Chondrocyte (in vitro differentiated cells): Measurements from ENCODE around the gene OLR1. TPM values are rescaled to one million over a fixed set of nuclear protein-coding genes. Genes with fewer than 3 reads are reported as not detected.

Experiments
- DNase-seq: peaks from one replicate; pipeline ENCODE4 v3.0.0; 2021; ENCODE audit warnings: mixed read lengths, low spot score
- H3K27ac Mint-ChIP-seq: one replicate; pipeline ENCODE4 v1.8.0; 2021; ENCODE audit warnings: mild to moderate bottlenecking, moderate library complexity, mixed read lengths; ENCODE audit not compliant: unreplicated experiment
- H3K27me3 Mint-ChIP-seq: 2 replicates; pipeline ENCODE4 v1.8.0; 2021; ENCODE audit warnings: low read depth, mixed read lengths
- H3K36me3 Mint-ChIP-seq: 2 replicates; pipeline ENCODE4 v1.8.0; 2021; ENCODE audit warnings: low read depth, mixed read lengths
- H3K4me1 Mint-ChIP-seq: 2 replicates; pipeline ENCODE4 v1.8.0; 2021; ENCODE audit warnings: low read depth, mild to moderate bottlenecking, mixed read lengths
- H3K4me3 Mint-ChIP-seq: one replicate; pipeline ENCODE4 v1.8.0; 2021; ENCODE audit warnings: mild to moderate bottlenecking, moderate library complexity, mixed read lengths; ENCODE audit not compliant: unreplicated experiment
- H3K9me3 Mint-ChIP-seq: 2 replicates; pipeline ENCODE4 v1.8.0; 2021; ENCODE audit warnings: low read depth, mixed read lengths
- total RNA-seq: library from RNA; stranded (reverse); gene quantifications from 3 replicates; pipeline ENCODE4 v1.2.1, GENCODE V29; 2021
- TF ChIP-seq, protein P1 (sequence below): fragments of 200-600 bp; sonication (generic); IDR thresholded peaks from 2 replicates; pipeline ENCODE4 v1.5.0; 2021; ENCODE audit warnings: antibody characterized with exemption, mild to moderate bottlenecking, moderate library complexity

OLR1 gene
- total RNA-seq, 1 donor from 2014 or later, result not detected

DNA sequence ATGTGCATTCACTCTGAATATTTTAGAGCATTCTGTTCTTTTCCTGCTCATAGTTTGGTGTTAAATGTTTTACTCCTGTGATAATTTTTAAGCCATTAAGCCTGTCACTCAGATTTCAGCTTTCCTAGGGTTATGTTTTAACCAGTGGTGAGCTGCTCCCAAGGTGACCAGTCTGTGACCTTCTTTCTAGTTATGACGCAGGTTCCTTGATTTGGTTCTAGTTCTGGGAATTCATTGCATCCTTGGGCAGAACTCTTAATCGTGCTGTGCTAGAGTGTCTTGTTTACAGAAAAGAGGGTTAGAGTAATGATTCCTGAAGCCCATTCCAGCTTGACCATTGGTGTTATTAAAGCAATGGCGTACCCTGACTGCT, 42.9 kb upstream of the OLR1 start:
- Mint-ChIP-seq H3K4me3 (peak overlapping the region; percentile 97), H3K9me3 (no peaks in the 10 kb centered on the region), H3K27ac (peak overlapping the region; percentile 96), H3K27me3 (no peaks in the 10 kb centered on the region), H3K4me1 (peaks cover 25% of the 10 kb centered on the region), H3K36me3 (no peaks in the 10 kb centered on the region)
- TF ChIP-seq, protein P1, sequence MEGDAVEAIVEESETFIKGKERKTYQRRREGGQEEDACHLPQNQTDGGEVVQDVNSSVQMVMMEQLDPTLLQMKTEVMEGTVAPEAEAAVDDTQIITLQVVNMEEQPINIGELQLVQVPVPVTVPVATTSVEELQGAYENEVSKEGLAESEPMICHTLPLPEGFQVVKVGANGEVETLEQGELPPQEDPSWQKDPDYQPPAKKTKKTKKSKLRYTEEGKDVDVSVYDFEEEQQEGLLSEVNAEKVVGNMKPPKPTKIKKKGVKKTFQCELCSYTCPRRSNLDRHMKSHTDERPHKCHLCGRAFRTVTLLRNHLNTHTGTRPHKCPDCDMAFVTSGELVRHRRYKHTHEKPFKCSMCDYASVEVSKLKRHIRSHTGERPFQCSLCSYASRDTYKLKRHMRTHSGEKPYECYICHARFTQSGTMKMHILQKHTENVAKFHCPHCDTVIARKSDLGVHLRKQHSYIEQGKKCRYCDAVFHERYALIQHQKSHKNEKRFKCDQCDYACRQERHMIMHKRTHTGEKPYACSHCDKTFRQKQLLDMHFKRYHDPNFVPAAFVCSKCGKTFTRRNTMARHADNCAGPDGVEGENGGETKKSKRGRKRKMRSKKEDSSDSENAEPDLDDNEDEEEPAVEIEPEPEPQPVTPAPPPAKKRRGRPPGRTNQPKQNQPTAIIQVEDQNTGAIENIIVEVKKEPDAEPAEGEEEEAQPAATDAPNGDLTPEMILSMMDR, result no peak
- DNase-seq, result no peak

DNA sequence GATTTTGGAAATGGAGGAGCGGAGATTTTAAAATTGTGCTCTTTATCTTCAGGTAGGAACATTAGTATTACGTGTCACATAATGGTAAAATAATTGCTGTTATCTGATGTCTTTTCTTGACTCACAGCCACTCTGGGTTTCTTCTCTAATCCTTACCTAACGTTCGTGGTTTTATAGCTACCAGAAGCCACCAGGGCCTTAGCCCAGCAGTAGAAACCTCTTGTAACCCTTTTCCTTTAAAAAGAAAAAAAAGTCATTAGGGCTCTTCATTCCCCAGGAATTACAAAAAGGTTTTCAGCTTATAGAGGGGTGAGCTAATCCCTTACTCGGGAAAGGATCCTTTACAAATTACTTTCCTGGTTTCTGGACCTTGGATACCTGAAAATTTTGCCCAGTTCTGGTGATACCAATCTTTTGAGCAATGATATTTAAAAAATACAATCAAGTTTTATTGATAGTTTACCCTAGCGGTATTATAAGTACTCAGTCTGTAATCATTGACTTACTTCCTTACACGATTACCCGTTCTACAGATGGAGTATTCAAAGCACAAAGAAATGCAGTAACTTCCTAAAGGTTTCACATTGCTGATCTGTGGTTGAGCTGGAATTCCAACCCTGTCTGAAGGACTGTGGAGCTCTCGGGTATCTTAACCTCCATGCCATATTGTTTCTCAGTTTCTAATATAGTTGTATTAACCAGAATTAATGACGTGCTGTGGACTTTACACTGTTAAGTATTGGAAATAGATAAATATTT, 42.4 kb upstream of the OLR1 start:
- TF ChIP-seq, protein P1, result no peak
- peak overlapping the region; percentile 97 for H3K4me3 Mint-ChIP-seq
- DNase-seq, result no peak
- no peaks in the 10 kb centered on the region for H3K9me3 Mint-ChIP-seq
- no peaks in the 10 kb centered on the region for H3K36me3 Mint-ChIP-seq
- H3K27me3 Mint-ChIP-seq, result no peaks in the 10 kb centered on the region
- peak overlapping the region; percentile 96 for H3K27ac Mint-ChIP-seq
- peaks cover 25% of the 10 kb centered on the region for H3K4me1 Mint-ChIP-seq

DNA sequence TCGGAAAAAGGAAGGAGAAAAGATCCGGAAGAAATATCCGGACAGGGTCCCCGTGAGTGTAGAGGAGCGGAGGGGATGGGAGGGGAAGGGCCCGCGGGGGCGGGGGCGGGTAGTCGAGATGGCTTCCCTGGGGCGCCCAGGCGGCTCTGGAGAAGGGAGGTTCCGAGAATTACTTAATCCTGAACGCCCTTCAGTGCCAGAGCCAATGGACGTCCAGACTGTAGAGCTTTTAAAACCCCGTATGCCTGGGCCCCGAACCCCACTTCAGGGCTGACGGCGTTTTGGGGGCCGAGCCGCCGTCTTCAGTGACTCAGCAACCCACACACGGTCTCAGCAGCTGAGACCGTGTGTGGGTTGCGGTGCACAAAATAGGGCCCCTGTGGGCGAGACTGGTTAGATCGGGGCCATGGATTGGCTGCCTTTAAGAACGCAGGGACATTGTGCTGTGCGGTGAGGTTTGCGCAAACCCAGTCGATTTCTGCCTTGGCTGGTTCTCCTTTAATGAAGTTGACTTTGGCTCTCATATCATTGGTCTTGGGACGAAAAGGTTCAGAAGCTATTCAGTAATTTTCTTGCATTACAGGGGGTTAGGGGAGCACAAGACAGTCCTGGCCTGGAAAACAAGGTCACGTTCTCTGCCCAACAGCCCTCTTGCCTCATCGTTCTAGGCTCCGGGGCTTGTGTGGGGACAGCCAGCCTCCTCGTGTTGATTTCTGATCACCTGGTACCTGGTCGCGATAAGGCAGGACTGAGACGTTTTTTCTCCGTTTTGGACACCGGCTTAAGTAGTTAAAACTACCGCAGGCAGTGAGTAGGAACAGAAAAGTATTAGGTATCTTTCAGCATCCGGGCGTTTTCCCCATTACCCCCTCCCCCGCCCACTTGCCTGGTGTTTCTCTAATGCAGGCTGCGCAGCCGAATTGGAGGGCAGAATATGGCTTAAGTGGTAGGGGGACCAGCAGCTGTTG, 41.5 kb upstream of the OLR1 start:
- TF ChIP-seq, protein P1, result peak; percentile 12
- no peaks in the 10 kb centered on the region for H3K9me3 Mint-ChIP-seq
- peaks cover 25% of the 10 kb centered on the region for H3K4me1 Mint-ChIP-seq
- H3K27ac Mint-ChIP-seq, result peak overlapping the region; percentile 96
- H3K27me3 Mint-ChIP-seq, result no peaks in the 10 kb centered on the region
- H3K4me3 Mint-ChIP-seq, result peak overlapping the region; percentile 97
- DNase-seq, result no peak
- no peaks in the 10 kb centered on the region for H3K36me3 Mint-ChIP-seq

DNA sequence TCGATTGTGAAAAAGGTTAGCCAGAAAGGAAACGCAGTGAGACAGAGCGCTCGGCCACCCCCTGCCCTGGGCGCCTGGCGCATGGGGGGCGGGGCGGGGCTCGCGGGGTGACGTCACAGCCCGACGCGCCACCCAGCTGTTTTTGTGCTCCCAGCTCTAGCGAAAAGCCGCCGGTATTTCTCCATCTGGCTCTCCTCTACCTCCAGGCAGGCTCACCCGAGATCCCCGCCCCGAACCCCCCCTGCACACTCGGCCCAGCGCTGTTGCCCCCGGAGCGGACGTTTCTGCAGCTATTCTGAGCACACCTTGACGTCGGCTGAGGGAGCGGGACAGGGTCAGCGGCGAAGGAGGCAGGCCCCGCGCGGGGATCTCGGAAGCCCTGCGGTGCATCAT, 40.8 kb upstream of the OLR1 start, which contains the start of gene GABARAPL1:
Gene GABARAPL1, plus strand, starts transcription at position 139 of the 393 bp plus-strand sequence. Its CDS starts 253 bp downstream, at position 392.
- TF ChIP-seq, protein P1, result no peak
- Mint-ChIP-seq H3K4me3 (peak within 1 kb of the TSS; percentile 97), H3K4me1 (peaks cover 25% of the 10 kb centered on the region), H3K9me3 (no peaks in the 10 kb centered on the region), H3K27ac (peak within 1 kb of the TSS; percentile 96), H3K36me3 (no peaks in the 10 kb centered on the region), H3K27me3 (no peaks in the 10 kb centered on the region)
- no peak for DNase-seq
